ENCODE data around the gene COL27A1. TPM values are rescaled to one million over a fixed set of nuclear protein-coding genes. Genes with fewer than 3 reads are reported as not detected.

The COL27A1 gene
- polyA plus RNA-seq, 4 donors: 31.8 to 52.3 (median 39.3) TPM

- DNase-seq (ENCODE audit: low read depth in 4 of 4, low spot score in 3 of 4): no peak
Observed at GRCh38 chr9:114345493-114346065, 190.2 kb downstream of the COL27A1 start.

GRCh38 chr9:114346146-114346545 lies 190.8 kb downstream of the COL27A1 start:
- no peak for DNase-seq (ENCODE audit: low read depth in 4 of 4, low spot score in 3 of 4)

- no peak for DNase-seq (ENCODE audit: low read depth in 4 of 4, low spot score in 3 of 4)
Observed at GRCh38 chr9:114347675-114348074, 192.3 kb downstream of the COL27A1 start.

GRCh38 chr9:114348261-114348905 lies 193.0 kb downstream of the COL27A1 start:
- DNase-seq (ENCODE audit: low read depth in 4 of 4, low spot score in 3 of 4): no peak

GRCh38 chr9:114348906-114349482 lies 193.7 kb downstream of the COL27A1 start:
- peak in 2 of 4 donors; percentile 53 to 57 for DNase-seq (ENCODE audit: low read depth in 4 of 4, low spot score in 3 of 4)

- no peak for DNase-seq (ENCODE audit: low read depth in 4 of 4, low spot score in 3 of 4)
Observed at GRCh38 chr9:114349713-114350480, 194.6 kb downstream of the COL27A1 start.

GRCh38 chr9:114350636-114351401 lies 195.5 kb downstream of the COL27A1 start:
- no peak for DNase-seq (ENCODE audit: low read depth in 4 of 4, low spot score in 3 of 4)

GRCh38 chr9:114351932-114352331 lies 196.6 kb downstream of the COL27A1 start:
- no peak for DNase-seq (ENCODE audit: low read depth in 4 of 4, low spot score in 3 of 4)

GRCh38 chr9:114355821-114356220 lies 200.5 kb downstream of the COL27A1 start:
- no peak for DNase-seq (ENCODE audit: low read depth in 4 of 4, low spot score in 3 of 4)

- no peak for DNase-seq (ENCODE audit: low read depth in 4 of 4, low spot score in 3 of 4)
Observed at GRCh38 chr9:114356792-114357191, 201.5 kb downstream of the COL27A1 start.

- DNase-seq (ENCODE audit: low read depth in 4 of 4, low spot score in 3 of 4): no peak
Observed at GRCh38 chr9:114357360-114357759, 202.0 kb downstream of the COL27A1 start.

- DNase-seq (ENCODE audit: low read depth in 4 of 4, low spot score in 3 of 4): no peak
Observed at GRCh38 chr9:114357911-114358328, 202.6 kb downstream of the COL27A1 start.

- no peak for DNase-seq (ENCODE audit: low read depth in 4 of 4, low spot score in 3 of 4)
Observed at GRCh38 chr9:114359801-114360200, 204.5 kb downstream of the COL27A1 start.

GRCh38 chr9:114361542-114361941 lies 206.2 kb downstream of the COL27A1 start:
- no peak for DNase-seq (ENCODE audit: low read depth in 4 of 4, low spot score in 3 of 4)

Other genes starting within 250 kb of the COL27A1 start
- gene AMBP, start 77.2 kb upstream of the COL27A1 start, polyA plus RNA-seq (ENCODE audit: insufficient read length in 4 of 4): 10 to 100 TPM in 1 of 4 donors, 1 to 10 TPM in 3; 1.4 to 19.5 (median 2.0) TPM
- 100 to 1,000 TPM in 3 of 4 donors, 1 to 10 TPM in 1; 2.5 to 256 (median 142) TPM for gene KIF12, start 56.2 kb upstream of the COL27A1 start, polyA plus RNA-seq (ENCODE audit: insufficient read length in 4 of 4)
- 1 to 10 TPM in 1 of 4 donors, under 1 TPM in 1, not detected in 2; 0.56 to 1.8 TPM for gene ORM1, start 167.6 kb downstream of the COL27A1 start, polyA plus RNA-seq (ENCODE audit: insufficient read length in 4 of 4)
- under 1 TPM in 1 of 4 donors, not detected in 3; 0.35 TPM for gene ORM2, start 174.3 kb downstream of the COL27A1 start, polyA plus RNA-seq (ENCODE audit: insufficient read length in 4 of 4)
- gene AKNA, start 232.4 kb downstream of the COL27A1 start, polyA plus RNA-seq (ENCODE audit: insufficient read length in 4 of 4): 10 to 100 TPM; 10.8 to 15.7 (median 14.1) TPM